OCI-LY1 (cell line): ENCODE measurements around the gene BRIP1.

Source experiments
- H2AFZ ChIP-seq: fragments of 200-600 bp; sonication (generic), shearing (Covaris generic); 2 replicates; pipeline ENCODE4 v1.6.0; 2014; ENCODE audit warnings: antibody characterized with exemption, mild to moderate bottlenecking, low read length
- H3F3A ChIP-seq: fragments of 200-600 bp; sonication (generic), shearing (Covaris generic); 2 replicates; pipeline ENCODE4 v1.6.0; 2014; ENCODE audit warnings: mild to moderate bottlenecking, antibody characterized with exemption, low read length, moderate library complexity; ENCODE audit not compliant: insufficient read depth
- H3K27ac ChIP-seq: fragments of 200-600 bp; sonication (generic); 2 replicates; pipeline ENCODE4 v1.5.1; 2014; ENCODE audit warnings: low read length, mixed run types, mild to moderate bottlenecking, low read depth; ENCODE audit not compliant: poor library complexity, severe bottlenecking
- H3K27me3 ChIP-seq: fragments of 200-600 bp; sonication (generic); 2 replicates; pipeline ENCODE4 v1.6.0; 2014; ENCODE audit warnings: antibody characterized with exemption, mild to moderate bottlenecking, low read length, moderate library complexity; ENCODE audit not compliant: insufficient read depth
- H3K36me3 ChIP-seq: fragments of 200-600 bp; sonication (generic); 2 replicates; pipeline ENCODE4 v1.6.1; 2014; ENCODE audit warnings: mild to moderate bottlenecking, antibody characterized with exemption, low read length, moderate library complexity, mixed read lengths; ENCODE audit not compliant: insufficient read depth
- H3K4me1 ChIP-seq: fragments of 200-600 bp; sonication (generic); 2 replicates; pipeline ENCODE4 v1.5.1; 2014; ENCODE audit warnings: mild to moderate bottlenecking, low read length, moderate library complexity; ENCODE audit not compliant: insufficient read depth, severe bottlenecking
- H3K4me2 ChIP-seq: fragments of 200-600 bp; sonication (generic), shearing (Covaris generic); 2 replicates; pipeline ENCODE4 v1.6.1; 2014; ENCODE audit warnings: low read length
- H3K4me3 ChIP-seq: fragments of 200-600 bp; sonication (generic); 2 replicates; pipeline ENCODE4 v1.5.1; 2014; ENCODE audit warnings: low read length, low read depth, mild to moderate bottlenecking, mixed read lengths; ENCODE audit not compliant: poor library complexity, severe bottlenecking
- H3K79me2 ChIP-seq: fragments of 200-600 bp; shearing (Covaris generic); 2 replicates; pipeline ENCODE4 v1.6.1; 2016; ENCODE audit warnings: mixed run types, low read length, mixed read lengths; ENCODE audit not compliant: insufficient read depth
- H3K9ac ChIP-seq: fragments of 200-600 bp; sonication (generic), shearing (Covaris generic); 2 replicates; pipeline ENCODE4 v1.6.1; 2014; ENCODE audit warnings: mild to moderate bottlenecking, low read length, mixed read lengths
- H3K9me2 ChIP-seq: fragments of 200-600 bp; sonication (generic), shearing (Covaris generic); 2 replicates; pipeline ENCODE4 v1.6.1; 2014; ENCODE audit warnings: low read depth, mild to moderate bottlenecking, low read length, mixed read lengths
- H3K9me3 ChIP-seq: fragments of 200-600 bp; shearing (Covaris generic); 2 replicates; pipeline ENCODE4 v1.6.1; 2014; ENCODE audit warnings: low read length, mixed read lengths
- H4K20me1 ChIP-seq: fragments of 200-600 bp; sonication (generic), shearing (Covaris generic); 2 replicates; pipeline ENCODE4 v1.6.0; 2016; ENCODE audit warnings: mild to moderate bottlenecking, low read length; ENCODE audit not compliant: insufficient read depth
- CTCF ChIP-seq: fragments of 200-600 bp; sonication (generic), shearing (Covaris generic); IDR thresholded peaks from 2 replicates; pipeline ENCODE4 v1.5.1; 2017; ENCODE audit warnings: mild to moderate bottlenecking, antibody characterized with exemption, low read length, moderate library complexity, mixed read lengths
- EZH2 ChIP-seq: fragments of 200-600 bp; sonication (generic), shearing (Covaris generic); IDR thresholded peaks from 2 replicates; pipeline ENCODE4 v1.8.0; 2017; ENCODE audit warnings: borderline replicate concordance, mixed run types, mild to moderate bottlenecking, antibody characterized with exemption, low read length, moderate library complexity, mixed read lengths

Gene BRIP1

DNA sequence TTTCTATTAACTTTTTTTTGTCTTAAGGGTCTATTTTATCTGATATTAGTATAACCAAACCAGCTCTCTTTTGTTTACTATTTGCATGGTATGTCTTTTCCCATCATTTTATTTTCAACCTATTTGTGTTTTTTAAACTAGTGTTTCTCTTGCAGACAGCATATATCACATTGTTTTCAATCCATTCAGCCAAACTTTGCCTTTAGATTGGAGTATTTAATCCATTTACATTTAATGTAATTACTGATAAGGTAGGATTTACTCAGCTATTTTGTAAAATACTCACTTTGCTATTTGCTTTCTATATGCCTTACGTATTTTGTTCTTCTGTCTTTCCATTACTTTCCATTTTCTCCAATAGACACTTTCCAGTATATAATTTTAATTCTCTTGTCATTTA is 164.3 kb downstream of the BRIP1 start:
- no peaks in the 10 kb centered on the region for H3K36me3 ChIP-seq
- peaks cover 21% of the 10 kb centered on the region; the same call in 1 of the 2 replicates for H3K9me3 ChIP-seq
- H3K27me3 ChIP-seq: no peaks in the 10 kb centered on the region
- no peaks in the 10 kb centered on the region for H3K4me1 ChIP-seq
- H2AFZ ChIP-seq: no peak overlapping the region
- no peaks in the 10 kb centered on the region for H3F3A ChIP-seq
- no peak overlapping the region for H3K4me2 ChIP-seq
- H4K20me1 ChIP-seq: no peaks in the 10 kb centered on the region
- TF ChIP-seq EZH2: no peak
- TF ChIP-seq CTCF: no peak
- no peaks in the 10 kb centered on the region for H3K9me2 ChIP-seq
- no peak overlapping the region for H3K27ac ChIP-seq
- no peaks in the 10 kb centered on the region for H3K79me2 ChIP-seq
- no peak overlapping the region for H3K4me3 ChIP-seq
- H3K9ac ChIP-seq: no peak overlapping the region

DNA sequence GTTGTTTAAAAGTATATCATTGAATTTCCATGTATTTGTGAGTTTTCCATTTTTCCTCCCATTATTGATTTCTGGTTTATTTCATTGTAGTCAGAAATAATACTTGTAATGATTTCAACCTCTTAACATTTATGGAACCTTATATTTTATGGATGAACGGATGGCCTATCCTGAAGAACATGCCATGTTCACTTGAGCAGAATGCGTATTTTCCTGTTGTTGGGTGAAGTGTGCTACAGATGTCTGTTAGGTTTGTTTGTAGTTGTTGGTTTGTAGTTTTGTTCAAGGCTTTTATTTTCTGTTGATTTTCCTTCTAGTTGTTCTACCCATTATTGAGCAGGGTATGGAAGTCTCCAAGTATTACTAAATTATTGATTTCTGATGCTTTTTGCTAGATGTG is 165.1 kb downstream of the BRIP1 start:
- H3K4me2 ChIP-seq: no peak overlapping the region
- H3K9me2 ChIP-seq: no peaks in the 10 kb centered on the region
- H3K27me3 ChIP-seq: no peaks in the 10 kb centered on the region
- H3K9me3 ChIP-seq: peaks cover 21% of the 10 kb centered on the region; the same call in 1 of the 2 replicates
- no peak overlapping the region for H3K4me3 ChIP-seq
- no peak overlapping the region for H2AFZ ChIP-seq
- no peaks in the 10 kb centered on the region for H4K20me1 ChIP-seq
- no peak overlapping the region for H3K9ac ChIP-seq
- H3K79me2 ChIP-seq: no peaks in the 10 kb centered on the region
- peaks cover under 1% of the 10 kb centered on the region; the same call in 1 of the 2 replicates for H3K36me3 ChIP-seq
- H3F3A ChIP-seq: no peaks in the 10 kb centered on the region
- no peaks in the 10 kb centered on the region for H3K4me1 ChIP-seq
- no peak overlapping the region for H3K27ac ChIP-seq
- no peak for TF ChIP-seq CTCF
- no peak for TF ChIP-seq EZH2

DNA sequence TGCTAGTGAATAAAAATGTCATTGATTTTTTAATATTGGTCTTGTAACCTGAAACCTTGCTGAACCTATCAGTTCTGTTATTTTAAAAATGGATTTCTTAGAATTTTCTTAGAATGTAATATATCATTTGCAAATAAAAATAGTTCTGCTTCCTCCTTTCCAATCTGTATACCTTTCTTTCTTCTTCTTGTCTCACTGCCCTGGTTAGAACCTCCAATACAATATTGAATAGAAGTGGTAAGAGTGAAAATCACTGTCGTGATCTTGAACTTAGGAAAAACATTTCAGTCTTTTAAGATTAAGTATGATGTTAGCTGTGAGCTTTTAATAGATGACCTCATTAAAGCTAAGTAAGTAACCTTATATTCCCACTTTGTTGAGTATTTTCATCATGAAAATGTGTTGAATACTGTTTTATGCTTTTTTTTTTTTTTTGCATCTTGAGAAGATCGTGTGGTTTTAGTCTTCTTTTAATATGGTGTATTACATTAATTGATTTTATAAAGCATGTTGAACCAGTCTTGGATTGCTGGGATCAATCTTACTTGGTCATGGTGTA is 167.5 kb downstream of the BRIP1 start:
- no peaks in the 10 kb centered on the region for H3F3A ChIP-seq
- no peaks in the 10 kb centered on the region for H4K20me1 ChIP-seq
- no peak overlapping the region for H3K4me3 ChIP-seq
- no peak overlapping the region for H3K4me2 ChIP-seq
- H3K36me3 ChIP-seq: peaks cover 3% of the 10 kb centered on the region; the same call in 1 of the 2 replicates
- TF ChIP-seq EZH2 (no peak), CTCF (no peak)
- H3K9me2 ChIP-seq: no peaks in the 10 kb centered on the region
- no peak overlapping the region for H2AFZ ChIP-seq
- no peaks in the 10 kb centered on the region for H3K79me2 ChIP-seq
- no peak overlapping the region for H3K9ac ChIP-seq
- no peaks in the 10 kb centered on the region for H3K27me3 ChIP-seq
- H3K27ac ChIP-seq: no peak overlapping the region
- peaks cover 16% of the 10 kb centered on the region; the same call in 1 of the 2 replicates for H3K9me3 ChIP-seq
- H3K4me1 ChIP-seq: no peaks in the 10 kb centered on the region
